Cortex of kidney (tissue), 1 donor: Measurements from ENCODE around the gene ARHGAP18.

Source experiments
- DNase-seq: peaks from one replicate; lab custom pipeline; 2025; lab: John Stamatoyannopoulos, UW

The ARHGAP18 gene

DNA sequence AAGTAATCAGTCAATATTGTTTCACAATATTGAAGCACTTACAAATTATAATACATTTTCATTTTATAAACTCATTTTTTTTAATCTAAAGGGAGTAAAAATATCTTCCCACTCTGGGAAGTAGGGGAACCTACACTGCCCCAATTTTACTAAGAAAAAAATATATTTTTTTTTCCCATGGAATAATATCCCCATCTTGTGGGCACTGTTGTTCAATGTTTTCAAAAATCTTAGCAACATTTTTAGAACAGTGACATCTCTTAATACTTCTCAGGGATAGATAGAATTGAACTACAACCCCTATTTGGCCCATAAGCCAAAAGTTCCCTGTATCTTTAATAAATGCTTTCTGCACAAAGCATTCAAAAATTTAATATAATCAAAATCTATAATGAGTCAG lies 42.9 kb downstream of the ARHGAP18 start:
- no peak for DNase-seq

DNA sequence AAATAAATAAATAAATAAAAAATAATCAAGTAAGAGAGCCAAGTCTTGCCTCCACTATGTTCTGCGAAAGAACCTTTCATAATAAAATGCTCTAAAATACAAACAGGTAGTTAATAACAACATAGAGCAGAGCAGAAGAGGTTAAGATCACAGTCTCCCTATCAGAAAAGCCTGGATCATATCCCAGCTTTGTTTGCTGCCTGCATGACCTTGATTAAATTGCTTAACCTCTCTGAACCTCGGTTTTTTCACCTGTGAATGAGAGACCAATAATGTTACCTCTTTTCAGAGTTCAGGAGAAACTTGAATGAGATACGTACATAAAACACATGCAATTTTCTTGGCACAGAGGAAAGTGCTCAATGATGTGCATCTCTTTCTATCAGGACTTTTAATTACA lies 44.4 kb downstream of the ARHGAP18 start:
- DNase-seq: no peak

GRCh38 chr6:129663531-129663930 lies 46.4 kb downstream of the ARHGAP18 start:
- DNase-seq: no peak

DNA sequence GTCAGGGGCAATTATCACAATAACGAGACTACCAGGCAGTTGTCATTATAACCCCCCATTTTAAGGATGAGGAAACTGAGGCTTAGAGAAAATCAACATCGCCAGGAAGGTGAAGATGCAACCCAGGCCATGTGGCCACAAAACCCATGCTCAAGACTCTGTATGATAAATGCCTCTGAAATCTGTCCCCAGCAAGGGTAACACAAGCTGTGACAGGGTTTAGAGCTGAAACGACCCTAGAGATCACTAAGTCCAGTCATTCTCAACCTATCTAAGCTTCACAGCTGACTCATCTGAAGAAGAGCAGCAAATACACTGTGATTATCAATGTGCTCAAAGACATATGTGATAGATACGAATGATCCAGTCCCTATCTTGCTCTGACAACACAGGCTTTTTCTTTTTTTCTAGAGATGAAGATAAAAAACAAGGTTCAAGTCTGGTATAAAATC lies 47.0 kb downstream of the ARHGAP18 start:
- no peak for DNase-seq

GRCh38 chr6:129662406-129662766 lies 47.6 kb downstream of the ARHGAP18 start:
- no peak for DNase-seq

- no peak for DNase-seq
Measured at GRCh38 chr6:129661536-129662405, 48.2 kb downstream of the ARHGAP18 start.

DNA sequence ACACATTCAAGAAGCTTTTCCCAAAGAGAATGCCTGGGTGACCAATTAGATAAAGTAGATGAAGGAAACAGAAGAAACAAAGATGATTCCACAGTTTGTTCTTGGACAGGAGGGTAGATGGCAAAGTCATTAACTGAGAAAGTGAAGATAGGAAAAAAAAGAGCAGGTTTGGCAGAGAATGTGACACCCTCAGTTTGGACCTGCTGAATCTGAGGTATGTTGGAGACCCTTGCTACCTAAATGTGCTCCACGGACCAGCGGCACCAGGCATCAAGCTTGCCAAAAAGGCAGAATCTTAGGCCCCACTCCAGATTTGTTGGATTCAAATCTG lies 49.7 kb downstream of the ARHGAP18 start:
- DNase-seq: no peak

GRCh38 chr6:129659590-129660345 lies 50.2 kb downstream of the ARHGAP18 start:
- DNase-seq: no peak

DNA sequence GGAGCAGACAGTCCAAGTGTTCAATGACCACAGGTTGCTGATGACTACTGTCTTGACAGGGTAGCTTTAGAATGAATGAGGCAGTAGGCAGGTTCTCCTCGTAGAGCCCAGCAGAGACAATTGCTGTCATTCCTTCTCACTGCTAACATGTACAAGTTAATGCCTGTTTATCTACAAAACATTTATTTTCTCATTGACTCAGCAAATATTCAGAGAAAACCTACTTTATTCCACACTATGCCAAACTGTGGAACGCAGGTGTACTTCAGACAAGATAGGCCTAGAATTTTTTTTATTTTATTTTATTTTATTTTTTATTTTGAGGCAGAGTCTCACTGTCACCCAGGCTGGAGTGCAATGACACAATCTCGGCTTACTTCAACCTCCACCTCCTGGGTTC lies 50.8 kb downstream of the ARHGAP18 start:
- DNase-seq: no peak

DNA sequence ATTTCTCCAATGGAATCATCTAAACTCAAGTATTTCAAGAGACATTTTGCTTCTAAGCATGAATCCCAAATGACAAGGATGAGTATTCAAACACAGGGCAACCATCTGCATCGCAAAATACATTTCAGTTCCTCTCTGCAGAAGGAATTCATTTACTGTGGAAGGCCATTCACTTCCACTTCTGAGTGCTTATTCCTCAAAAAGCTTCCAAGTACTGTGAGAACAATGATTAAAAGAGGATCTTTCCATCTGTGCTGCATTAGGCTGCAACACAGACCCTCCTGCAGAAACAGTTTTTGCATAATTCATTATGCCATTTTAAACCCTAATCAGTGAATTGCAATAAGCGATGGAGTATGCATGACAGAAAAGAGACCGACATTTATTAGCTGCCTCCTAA lies 52.5 kb downstream of the ARHGAP18 start:
- DNase-seq: no peak

- no peak for DNase-seq
Measured at GRCh38 chr6:129655334-129655733, 54.6 kb downstream of the ARHGAP18 start.

GRCh38 chr6:129653746-129654145 lies 56.2 kb downstream of the ARHGAP18 start:
- no peak for DNase-seq

DNA sequence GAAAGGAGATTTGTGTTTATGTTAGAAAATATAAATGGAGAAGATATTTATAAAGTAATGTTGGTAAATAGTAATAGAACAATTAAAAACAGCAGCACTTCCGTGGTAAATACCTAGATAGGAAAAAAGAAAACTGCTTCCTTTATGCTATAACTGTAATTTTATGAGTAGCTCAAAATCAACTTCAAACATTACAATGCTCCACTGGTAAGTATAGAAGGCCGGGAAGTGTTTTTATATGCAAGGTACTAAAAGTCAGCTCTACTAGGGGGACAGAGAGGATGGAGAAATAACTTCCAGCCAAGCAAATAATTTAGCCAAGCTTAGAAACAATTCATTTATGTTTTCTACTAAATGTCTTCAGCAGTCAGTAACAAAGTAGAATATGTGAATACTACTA lies 56.7 kb downstream of the ARHGAP18 start:
- no peak for DNase-seq

DNA sequence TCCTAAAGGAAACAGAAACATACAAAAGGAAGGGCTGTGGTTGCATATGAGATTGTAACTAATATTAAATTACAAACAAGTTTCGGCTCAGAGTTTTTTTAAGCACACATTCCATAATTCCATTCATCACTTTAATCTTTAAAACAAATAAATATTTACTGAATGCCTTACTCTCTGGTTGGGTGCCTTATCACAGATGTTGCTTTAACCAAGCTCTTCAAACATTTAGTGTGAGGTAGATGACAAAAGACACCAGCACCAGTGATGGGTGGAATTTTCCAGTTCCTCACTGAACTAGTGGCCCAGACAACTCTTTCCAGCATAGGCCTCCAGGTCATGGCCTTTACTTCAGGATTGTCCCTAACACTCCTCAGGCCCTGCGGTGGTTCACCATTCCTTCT lies 58.7 kb downstream of the ARHGAP18 start:
- no peak for DNase-seq

DNA sequence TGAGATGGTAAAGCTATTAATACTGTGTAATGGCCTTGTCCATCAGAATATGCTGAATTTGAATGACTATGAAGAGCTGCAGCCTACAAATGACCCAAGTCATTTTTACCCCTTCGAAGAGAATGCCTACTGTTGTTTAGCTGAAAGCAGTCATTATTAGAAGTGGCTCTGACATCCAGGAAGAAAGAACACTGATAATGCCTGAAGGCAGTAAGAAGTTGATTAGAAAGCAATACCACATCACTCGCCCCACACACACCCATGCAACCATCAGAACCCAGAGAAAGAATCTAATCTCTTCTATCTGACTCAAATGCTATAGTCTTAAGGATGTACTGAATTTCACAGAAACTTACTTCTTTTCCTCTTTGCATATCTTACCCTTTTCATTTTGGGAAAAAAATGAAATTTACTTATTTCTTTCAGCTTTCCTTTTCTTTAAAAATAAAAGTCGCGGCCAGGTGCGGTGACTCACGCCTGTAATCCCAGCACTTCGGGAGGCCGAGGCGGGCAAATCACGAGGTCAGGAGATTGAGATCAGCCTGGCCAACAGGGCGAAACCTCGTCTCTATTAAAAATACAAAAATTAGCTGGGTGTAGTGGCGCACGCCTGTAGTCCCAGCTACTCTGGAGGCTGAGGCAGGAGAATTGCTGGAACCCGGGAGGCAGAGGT lies 61.0 kb downstream of the ARHGAP18 start:
- DNase-seq: no peak

DNA sequence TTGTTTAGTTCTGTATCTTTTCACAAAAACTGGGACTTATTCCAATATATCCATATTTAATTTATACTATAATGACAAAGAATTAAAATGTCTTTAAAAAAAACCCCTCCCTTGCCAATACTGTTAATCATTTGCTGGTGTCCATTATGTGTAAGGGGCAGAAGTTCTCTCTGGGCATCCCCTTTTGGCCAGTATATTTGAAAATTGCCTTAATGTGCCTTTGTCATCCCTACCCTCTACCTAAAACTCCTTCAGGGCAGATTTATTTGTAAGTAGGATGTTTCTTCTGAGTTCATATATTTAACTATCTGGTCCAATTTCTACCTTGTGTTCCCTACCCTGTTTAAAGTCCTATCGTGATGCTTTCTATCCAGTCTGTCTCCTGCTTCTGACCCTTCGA lies 62.9 kb downstream of the ARHGAP18 start:
- no peak for DNase-seq

- DNase-seq: no peak
Measured at GRCh38 chr6:129646642-129647041, 63.3 kb downstream of the ARHGAP18 start.

DNA sequence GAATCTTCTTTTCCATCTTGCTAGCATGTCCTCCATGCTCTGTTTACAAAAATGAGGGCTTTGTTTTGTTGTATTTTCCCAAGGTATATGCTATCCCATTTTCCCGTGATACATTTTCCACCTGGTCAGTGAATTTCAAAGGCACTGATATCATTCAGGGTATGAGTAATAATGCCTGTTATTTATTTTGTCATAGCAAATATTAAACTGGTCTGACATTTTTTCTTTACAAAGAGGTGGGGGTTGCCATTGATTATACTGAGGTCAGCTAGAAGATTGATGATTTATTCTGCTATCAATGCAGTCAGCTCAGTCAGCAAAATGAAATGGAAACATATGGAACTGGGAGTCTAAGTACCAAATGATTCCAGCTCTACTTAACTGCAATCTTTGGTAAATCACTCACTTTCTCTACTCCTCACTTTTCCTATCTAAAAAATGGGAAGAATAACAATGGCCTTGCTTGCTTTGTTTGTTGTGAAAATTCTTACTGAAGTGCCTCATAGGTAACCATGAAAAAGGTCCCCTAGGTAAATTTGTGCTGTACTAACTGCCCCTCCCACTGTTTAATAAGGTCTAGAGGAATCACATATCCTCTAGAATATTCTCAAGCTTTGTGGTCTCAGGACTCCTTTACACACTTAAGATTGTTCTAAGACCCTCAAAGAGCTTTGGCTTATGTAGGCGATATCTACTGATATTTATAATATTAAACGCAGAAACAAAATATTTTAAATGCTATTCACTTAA lies 64.0 kb downstream of the ARHGAP18 start:
- no peak for DNase-seq

DNA sequence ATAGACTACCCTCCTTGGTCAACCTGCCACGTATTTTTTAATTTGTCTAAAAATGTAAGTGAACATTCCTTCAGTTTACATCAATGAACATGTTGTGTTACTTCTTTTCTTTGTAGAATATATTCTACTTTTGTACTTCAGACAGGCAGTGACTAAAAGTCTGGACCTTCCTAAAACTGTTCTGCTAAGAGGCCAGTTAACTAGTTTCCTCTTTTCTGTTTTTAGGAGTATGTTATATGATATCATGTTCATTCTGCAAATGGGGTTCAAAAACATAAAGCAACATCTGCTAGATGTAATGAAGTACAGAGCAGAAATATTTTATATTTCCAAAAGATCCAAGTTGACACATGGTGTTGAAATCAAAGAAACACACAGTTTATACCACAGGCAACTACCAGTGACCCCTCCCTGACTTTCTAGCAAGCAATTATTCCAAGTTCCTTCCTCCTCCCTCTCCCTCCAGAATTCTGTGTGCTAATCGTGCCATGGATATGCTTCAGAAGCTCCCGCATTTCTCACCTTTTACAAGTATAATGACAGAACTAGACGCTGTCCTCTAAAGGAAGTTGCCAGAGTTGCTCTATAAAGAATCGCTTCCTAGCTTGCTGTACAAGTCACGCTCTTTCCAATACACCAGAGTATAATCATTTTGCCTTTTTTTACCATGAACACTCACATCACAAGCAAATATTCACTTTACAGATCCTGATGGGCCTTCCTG lies 64.7 kb downstream of the ARHGAP18 start:
- DNase-seq: no peak

GRCh38 chr6:129644567-129645015 lies 65.4 kb downstream of the ARHGAP18 start:
- DNase-seq: no peak

DNA sequence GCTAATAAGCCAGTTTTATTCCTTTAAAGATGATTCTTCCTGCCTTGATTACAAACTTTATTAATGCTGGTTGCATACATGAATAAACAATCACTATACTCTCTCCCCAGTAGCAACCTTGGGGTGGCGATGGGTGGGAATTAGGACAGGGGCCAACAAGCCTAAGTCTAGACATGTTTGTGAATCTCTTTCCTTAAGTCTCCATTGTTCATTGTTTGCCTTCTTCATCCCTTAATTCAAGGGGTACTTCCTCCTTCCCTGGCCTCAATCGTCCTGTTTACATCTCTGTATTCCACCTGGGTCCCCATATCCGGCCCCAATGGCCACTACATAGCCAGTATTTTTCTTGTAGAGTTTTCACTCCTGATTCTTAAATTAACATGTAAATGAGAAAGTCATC lies 66.0 kb downstream of the ARHGAP18 start:
- no peak for DNase-seq
